ENCODE measurements around the gene NR5A1.

Gene NR5A1

GRCh38 chr9:124513376-124513994 lies 6.3 kb upstream of the NR5A1 start:
- DNase-seq, result no peak

GRCh38 chr9:124512806-124513204 lies 5.6 kb upstream of the NR5A1 start:
- no peak for DNase-seq

GRCh38 chr9:124511891-124512805 lies 4.9 kb upstream of the NR5A1 start:
- no peak for DNase-seq

DNA sequence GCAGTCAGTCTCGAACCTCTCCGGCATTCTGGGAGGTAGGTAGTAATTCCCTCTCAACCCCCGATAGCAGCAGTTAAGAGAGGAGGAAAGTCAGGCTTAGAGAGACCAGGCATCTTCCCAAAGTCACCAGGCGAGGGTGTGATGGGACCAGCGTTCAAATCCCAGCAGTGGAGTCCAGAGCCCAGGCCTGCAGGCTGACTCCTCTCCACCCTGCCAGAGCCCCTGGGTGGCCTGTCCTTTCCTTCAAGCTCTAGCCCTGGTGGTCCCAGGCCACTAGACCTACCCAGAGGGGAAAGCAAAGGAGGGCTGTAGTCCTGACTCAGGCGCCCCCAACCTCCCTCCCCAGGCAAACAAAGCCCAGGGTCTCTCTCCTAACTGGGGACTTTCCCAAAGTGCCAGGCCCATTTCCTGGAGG lies 4.2 kb upstream of the NR5A1 start:
- no peak for DNase-seq

DNA sequence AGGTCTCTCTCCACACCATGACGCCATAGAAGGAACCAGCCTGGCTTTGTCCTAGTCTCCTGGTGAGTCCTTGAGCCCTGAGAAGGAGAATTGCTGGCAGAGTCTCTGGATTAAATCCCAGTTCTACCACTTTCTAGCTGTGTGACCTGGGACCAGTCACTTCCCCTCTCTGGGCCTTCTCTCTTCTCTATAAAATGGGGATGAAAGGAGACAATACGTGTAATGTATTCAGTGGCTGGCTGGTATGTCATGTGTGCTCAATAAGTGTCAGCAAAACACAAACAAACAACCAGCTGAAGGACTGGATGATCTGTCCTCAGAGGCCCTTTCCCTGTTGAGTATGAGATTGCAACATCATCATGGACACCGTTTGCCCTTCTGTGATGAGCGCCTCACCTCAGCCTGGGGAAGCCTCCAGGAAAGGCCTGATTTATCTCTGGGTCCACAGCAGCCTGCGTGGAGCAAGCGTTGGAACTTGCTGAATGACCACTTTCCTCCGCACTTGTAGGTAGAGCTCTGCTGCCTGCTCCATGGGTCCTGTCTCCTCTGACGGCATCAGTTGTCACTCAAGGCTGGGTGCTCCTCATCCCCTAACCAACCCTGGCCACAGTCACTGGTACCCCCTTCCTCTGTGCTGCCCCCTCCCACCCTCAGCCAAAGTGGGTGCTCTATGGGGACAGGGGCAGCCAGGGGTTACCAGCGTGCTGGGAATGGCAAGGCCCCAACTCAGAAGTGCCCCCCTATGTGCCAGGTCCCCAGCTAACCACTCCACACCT lies 3.6 kb upstream of the NR5A1 start:
- DNase-seq, result no peak

GRCh38 chr9:124507880-124508423 lies 753 bp upstream of the NR5A1 start:
- no peak for DNase-seq

GRCh38 chr9:124506433-124506832 lies 766 bp downstream of the NR5A1 start:
- DNase-seq, result no peak

DNA sequence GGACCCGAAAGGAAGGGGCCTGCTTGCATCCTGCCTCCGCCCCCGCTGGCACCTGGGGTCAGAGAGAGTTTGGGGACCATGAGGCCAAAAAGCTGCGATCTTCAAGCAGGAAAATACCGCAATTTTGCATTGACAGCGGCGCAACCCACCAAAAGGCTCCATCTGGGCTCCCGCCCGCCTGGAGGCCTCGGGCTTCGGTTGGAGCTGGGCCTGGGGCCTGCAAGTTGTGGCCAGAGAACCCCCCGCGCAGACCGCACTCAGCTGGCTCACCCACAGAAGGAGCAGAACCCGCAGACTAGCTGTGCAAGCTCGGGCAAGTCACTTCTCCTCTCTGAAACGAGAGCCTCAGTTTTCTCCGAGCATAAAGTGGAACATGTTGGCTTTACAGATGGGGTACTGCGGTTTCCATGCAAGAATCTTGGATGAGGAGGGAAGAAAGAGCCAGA lies 1.3 kb downstream of the NR5A1 start:
- DNase-seq, result no peak

- DNase-seq, result no peak
Observed at GRCh38 chr9:124505006-124505900, 1.9 kb downstream of the NR5A1 start.

- DNase-seq, result no peak
Observed at GRCh38 chr9:124504530-124505005, 2.6 kb downstream of the NR5A1 start.

- no peak for DNase-seq
Observed at GRCh38 chr9:124503713-124504529, 3.3 kb downstream of the NR5A1 start.

DNA sequence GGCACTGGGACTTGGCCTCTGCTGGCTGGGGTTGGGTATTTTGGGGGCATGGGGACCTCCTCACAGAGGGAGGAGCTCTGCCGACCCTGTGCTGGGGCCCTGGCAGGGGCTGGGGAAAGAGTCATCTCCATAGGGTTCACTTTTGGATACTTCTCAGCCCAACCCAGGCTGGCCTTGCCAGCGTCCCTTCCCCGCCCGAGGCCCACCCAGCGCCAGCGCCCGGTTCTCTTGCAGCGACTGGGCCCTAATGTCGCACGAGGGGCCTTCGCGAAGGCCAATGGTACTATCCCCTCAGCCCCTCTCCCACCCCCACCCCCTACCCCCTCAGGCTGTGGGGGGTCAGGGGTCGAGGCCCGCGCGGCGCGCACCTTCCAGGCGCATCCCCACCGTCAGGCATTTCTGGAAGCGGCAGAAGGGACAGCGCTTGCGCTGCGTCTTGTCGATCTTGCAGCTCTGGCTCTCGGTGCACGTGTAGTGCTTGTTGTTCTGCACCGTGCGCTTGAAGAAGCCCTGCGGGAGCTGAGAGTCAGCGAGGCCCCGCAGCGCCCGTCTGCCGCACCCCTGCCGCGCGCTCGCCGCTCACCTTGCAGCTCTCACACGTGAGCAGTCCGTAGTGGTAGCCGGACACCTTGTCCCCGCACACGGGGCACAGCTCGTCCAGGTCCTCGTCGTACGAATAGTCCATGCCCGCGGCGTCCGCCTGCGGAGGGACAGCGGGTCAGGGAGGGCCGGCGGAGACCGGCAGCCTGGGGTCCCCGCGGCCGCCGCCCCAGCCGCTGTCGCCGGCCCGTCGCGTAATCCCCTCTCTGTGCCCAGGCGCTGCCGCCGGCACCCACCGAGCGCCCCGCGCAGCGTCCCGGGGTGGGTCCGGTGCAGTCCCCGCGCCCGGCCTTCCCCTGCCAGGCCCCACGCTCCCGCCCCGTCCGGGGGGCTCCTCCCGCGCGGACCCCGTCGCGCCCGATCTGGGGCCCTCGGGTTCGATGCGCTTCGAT lies 4.2 kb downstream of the NR5A1 start:
- DNase-seq, result no peak

GRCh38 chr9:124501771-124502320 lies 5.4 kb downstream of the NR5A1 start:
- DNase-seq, result no peak

DNA sequence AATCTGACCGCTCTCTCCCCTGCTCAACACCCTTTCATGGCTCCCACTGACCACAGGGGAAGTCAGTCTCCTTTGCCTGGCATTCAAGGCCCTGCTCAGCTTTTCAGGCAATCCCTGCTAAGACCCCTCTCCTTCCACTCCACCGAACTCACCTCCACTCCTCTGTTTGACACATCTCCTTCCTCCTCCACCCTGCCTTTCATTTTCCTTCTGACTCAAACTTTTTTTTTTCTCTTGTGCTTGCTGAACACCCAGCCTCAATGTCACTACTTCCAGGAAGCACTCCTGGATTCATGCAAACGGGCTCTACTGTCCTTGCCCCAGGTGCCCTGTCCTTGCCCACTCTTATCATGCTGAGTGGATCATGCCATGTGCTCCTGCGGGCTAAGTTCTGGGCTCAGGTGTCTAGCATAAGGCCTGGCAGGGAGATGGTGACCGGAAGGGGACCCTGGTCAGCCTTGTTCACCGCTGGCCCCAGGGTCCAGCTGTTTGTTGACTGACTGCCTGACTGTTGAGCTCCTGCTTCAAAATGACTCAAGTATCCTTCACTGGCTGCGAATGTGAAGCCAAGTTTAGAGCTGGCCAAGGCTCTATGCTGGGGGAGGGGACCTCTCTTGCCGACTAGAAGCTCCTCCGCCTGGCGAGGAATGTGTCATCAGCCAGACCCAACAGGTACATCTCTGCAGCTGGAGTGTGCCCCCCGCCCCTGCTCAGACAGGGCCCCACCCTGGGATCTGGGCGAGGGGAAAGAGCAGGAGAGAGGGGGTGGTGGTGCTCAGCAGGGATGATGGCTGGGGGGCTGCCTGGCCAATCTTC lies 6.2 kb downstream of the NR5A1 start:
- DNase-seq, result no peak

- DNase-seq, result no peak
Observed at GRCh38 chr9:124500028-124500795, 7.0 kb downstream of the NR5A1 start.

DNA sequence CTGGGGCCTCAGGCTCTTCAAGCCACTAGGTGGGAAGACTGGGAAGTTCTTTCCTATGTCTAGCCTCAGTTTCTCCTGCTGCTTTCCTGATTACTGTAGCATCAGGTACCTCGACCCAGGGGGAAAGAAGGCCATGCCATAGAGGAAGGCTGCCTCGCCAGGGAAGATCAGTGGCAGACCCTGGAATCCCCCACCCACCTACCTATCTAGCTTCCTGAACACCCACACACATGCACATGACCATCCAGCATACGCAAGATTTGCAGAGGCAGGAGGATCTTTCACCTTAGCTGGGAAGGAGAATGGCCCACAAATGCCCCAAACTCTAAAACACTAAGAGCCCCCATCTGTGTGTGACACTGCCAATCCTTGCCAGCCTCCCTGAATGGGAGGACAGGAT lies 8.0 kb downstream of the NR5A1 start:
- DNase-seq, result no peak

DNA sequence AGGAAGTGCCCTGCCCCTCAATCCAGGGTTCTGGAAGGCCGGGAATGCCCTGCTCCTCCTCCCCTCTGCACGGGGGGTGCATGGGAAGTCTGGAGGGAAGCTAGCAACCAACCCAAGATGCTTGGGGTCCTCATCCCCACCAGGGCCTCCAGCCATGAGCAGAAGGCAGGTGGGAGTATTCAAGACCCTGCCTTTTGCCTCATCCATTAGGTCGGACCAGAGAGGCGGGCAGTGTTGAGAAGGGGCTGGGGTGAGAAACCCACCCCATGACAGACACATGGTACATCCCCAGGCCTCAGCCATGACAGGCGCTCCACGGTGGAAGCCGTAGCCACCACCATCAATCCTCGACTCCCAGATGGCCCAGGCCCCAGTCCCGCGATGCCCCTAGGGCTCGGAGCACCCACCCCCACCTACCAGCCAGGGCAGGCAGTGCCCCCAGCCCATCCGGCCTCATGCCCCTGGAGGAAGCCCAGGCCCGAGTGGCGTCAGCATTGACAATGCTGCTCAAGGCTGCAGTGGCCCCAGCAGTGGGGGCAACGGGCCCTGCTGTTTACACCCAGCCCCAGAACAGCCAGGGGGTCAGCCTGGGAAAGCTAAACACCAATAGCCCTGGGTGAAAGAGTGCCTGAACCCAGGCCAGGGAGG lies 8.6 kb downstream of the NR5A1 start:
- no peak for DNase-seq

All from T1000 (cell line).